Upper lobe of right lung (tissue), 1 donor: ENCODE measurements around the gene RHOH. TPM values are rescaled to one million over a fixed set of nuclear protein-coding genes. Genes with fewer than 3 reads are reported as not detected.

ENCODE experiments used
- ATAC-seq: fragments of 200-7000 bp; cut with Tn5 transposase; one replicate; pipeline ENCODE4 v1.9.1; 2020; ENCODE audit warnings: mild to moderate bottlenecking, moderate library complexity
- DNase-seq: peaks from one replicate; pipeline ENCODE4 v3.0.0-alpha.2; 2020
- H3K27ac ChIP-seq: fragments of 200-600 bp; one replicate; pipeline ENCODE4 v1.8.0; 2022
- H3K27me3 ChIP-seq: fragments of 200-600 bp; one replicate; pipeline ENCODE4 v1.8.0; 2022; ENCODE audit warnings: mild to moderate bottlenecking
- H3K36me3 ChIP-seq: fragments of 200-600 bp; one replicate; pipeline ENCODE4 v1.8.0; 2022
- H3K4me1 ChIP-seq: fragments of 200-600 bp; one replicate; pipeline ENCODE4 v1.8.0; 2022
- H3K4me3 ChIP-seq: fragments of 200-600 bp; one replicate; pipeline ENCODE4 v1.8.0; 2022; ENCODE audit warnings: mild to moderate bottlenecking
- H3K9me3 ChIP-seq: fragments of 200-600 bp; one replicate; pipeline ENCODE4 v1.8.0; 2022
- CTCF ChIP-seq: fragments of 200-600 bp; IDR thresholded peaks from one replicate; pipeline ENCODE4 v1.8.0; 2022; ENCODE audit warnings: antibody characterized with exemption
- intact Hi-C: fragments of 100-400 bp; cut with DNase I; formaldehyde crosslinking; loops from one replicate; pipeline ENCODE4 v1.11.0; 2022
- total RNA-seq: library from RNA; stranded (reverse); fragmentation: NEBNext Ultra II Directional; extraction: Animal tissue kit (Norgen Biotek cat#: 25700); gene quantifications from one replicate; pipeline ENCODE4 v1.2.1, GENCODE V29; 2021
- donor health status: DM: no; HTN: yes; CAD: no; lungs with severe emphysema.

Gene RHOH
- total RNA-seq, 1 donor from 2014 or later: 8.8 TPM

GRCh38 chr4:40243386-40243948 is 46.6 kb downstream of the RHOH start:
- Histone ChIP-seq H3K4me1 (peaks cover 4% of the 10 kb centered on the region), H3K27ac (no peak overlapping the region)
- DNase-seq: no peak

GRCh38 chr4:40244606-40245005 is 47.8 kb downstream of the RHOH start:
- ATAC-seq (no peak), DNase-seq (no peak)
- H3K4me1 ChIP-seq: peaks cover 4% of the 10 kb centered on the region

More at GRCh38 chr4:40243386-40243948, 46.6 kb downstream of the RHOH start:
- H3K4me3 ChIP-seq: no peak overlapping the region
- no peak for TF ChIP-seq CTCF
- H3K9me3 ChIP-seq: no peaks in the 10 kb centered on the region
- H3K27me3 ChIP-seq: no peaks in the 10 kb centered on the region
- H3K36me3 ChIP-seq: no peaks in the 10 kb centered on the region
- no peak for ATAC-seq
- intact Hi-C loops: no loop called here

GRCh38 chr4:40245550-40245949 is 48.7 kb downstream of the RHOH start:
- Histone ChIP-seq H3K27ac (no peak overlapping the region), H3K9me3 (no peaks in the 10 kb centered on the region), H3K27me3 (no peaks in the 10 kb centered on the region), H3K4me3 (no peak overlapping the region), H3K36me3 (no peaks in the 10 kb centered on the region), H3K4me1 (peaks cover 4% of the 10 kb centered on the region)
- TF ChIP-seq CTCF: no peak
- DNase-seq (no peak), ATAC-seq (no peak)
- intact Hi-C loops: no loop called here

More at GRCh38 chr4:40244606-40245005, 47.8 kb downstream of the RHOH start:
- no peaks in the 10 kb centered on the region for H3K36me3 ChIP-seq
- no peak overlapping the region for H3K27ac ChIP-seq
- no peak for TF ChIP-seq CTCF
- H3K27me3 ChIP-seq: no peaks in the 10 kb centered on the region
- no peak overlapping the region for H3K4me3 ChIP-seq
- no peaks in the 10 kb centered on the region for H3K9me3 ChIP-seq
- intact Hi-C loops: no loop called here

GRCh38 chr4:40246011-40246900 is 49.4 kb downstream of the RHOH start:
- TF ChIP-seq CTCF: no peak
- intact Hi-C loops: no loop called here
- Histone ChIP-seq H3K4me3 (no peak overlapping the region), H3K9me3 (no peaks in the 10 kb centered on the region), H3K4me1 (peaks cover 4% of the 10 kb centered on the region), H3K27me3 (no peaks in the 10 kb centered on the region), H3K36me3 (no peaks in the 10 kb centered on the region), H3K27ac (no peak overlapping the region)
- ATAC-seq: no peak
- no peak for DNase-seq

GRCh38 chr4:40246938-40247337 is 50.1 kb downstream of the RHOH start:
- no peak for TF ChIP-seq CTCF
- H3K4me1 ChIP-seq: peaks cover 3% of the 10 kb centered on the region
- H3K27ac ChIP-seq: no peak overlapping the region
- no peaks in the 10 kb centered on the region for H3K36me3 ChIP-seq
- intact Hi-C loops: no loop called here
- no peaks in the 10 kb centered on the region for H3K27me3 ChIP-seq
- H3K4me3 ChIP-seq: no peak overlapping the region
- DNase-seq: no peak
- no peak for ATAC-seq
- no peaks in the 10 kb centered on the region for H3K9me3 ChIP-seq
